ENCODE data around the gene ATG12. TPM values are rescaled to one million over a fixed set of nuclear protein-coding genes. Genes with fewer than 3 reads are reported as not detected.

The ATG12 gene
- total RNA-seq, 1 experiment from 2014 or later, result 48.7 TPM

- H3K27me3 ChIP-seq (ENCODE audit: insufficient read depth, low read depth), result no peaks in the 10 kb centered on the region
- DNase-seq, result no peak
- H4K20me1 ChIP-seq (ENCODE audit: insufficient read depth), result peaks cover 20% of the 10 kb centered on the region
- H2AFZ ChIP-seq, result peak overlapping the region; percentile 85
- peaks cover 35% of the 10 kb centered on the region for H3K4me1 ChIP-seq (replicated peaks; ENCODE audit: insufficient read depth)
- H3K9me2 ChIP-seq (ENCODE audit: insufficient read depth), result no peaks in the 10 kb centered on the region
- no peaks in the 10 kb centered on the region for H3F3A ChIP-seq (ENCODE audit: insufficient read depth, low read depth)
- peak overlapping the region; percentile 88 for H3K4me3 ChIP-seq
- peaks cover 10% of the 10 kb centered on the region; the same call in 1 of the 2 replicates for H3K36me3 ChIP-seq (ENCODE audit: low read depth)
- POLR2A ChIA-PET (ENCODE audit: unreplicated experiment), result no interaction called here
- intact Hi-C loops (cut with micrococcal nuclease; ENCODE audit: unreplicated experiment), result loop anchor here (5.0 kb wide), 3 partner anchors 240 to 745 kb away; no protein-coding TSS in a partner anchor
- no TSS peak for BruUV-seq (replicated peaks)
- peak overlapping the region; percentile 95 for H3K4me2 ChIP-seq
- H3K9me3 ChIP-seq (ENCODE audit: insufficient read depth, low read depth), result no peaks in the 10 kb centered on the region; the same call in 1 of the 2 replicates
- H3K27ac ChIP-seq, result peak overlapping the region; percentile 89
- TF ChIP-seq, protein P1, sequence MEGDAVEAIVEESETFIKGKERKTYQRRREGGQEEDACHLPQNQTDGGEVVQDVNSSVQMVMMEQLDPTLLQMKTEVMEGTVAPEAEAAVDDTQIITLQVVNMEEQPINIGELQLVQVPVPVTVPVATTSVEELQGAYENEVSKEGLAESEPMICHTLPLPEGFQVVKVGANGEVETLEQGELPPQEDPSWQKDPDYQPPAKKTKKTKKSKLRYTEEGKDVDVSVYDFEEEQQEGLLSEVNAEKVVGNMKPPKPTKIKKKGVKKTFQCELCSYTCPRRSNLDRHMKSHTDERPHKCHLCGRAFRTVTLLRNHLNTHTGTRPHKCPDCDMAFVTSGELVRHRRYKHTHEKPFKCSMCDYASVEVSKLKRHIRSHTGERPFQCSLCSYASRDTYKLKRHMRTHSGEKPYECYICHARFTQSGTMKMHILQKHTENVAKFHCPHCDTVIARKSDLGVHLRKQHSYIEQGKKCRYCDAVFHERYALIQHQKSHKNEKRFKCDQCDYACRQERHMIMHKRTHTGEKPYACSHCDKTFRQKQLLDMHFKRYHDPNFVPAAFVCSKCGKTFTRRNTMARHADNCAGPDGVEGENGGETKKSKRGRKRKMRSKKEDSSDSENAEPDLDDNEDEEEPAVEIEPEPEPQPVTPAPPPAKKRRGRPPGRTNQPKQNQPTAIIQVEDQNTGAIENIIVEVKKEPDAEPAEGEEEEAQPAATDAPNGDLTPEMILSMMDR (conservative IDR thresholded peaks at IDR 0.05), result no peak; the same call in 1 of the 2 replicates
- CTCF ChIA-PET, result no interaction called here
- peaks cover 67% of the 10 kb centered on the region for H3K79me2 ChIP-seq (ENCODE audit: low read depth)
Measured at GRCh38 chr5:115842089-115842935, 947 bp upstream of the ATG12 start.

DNA sequence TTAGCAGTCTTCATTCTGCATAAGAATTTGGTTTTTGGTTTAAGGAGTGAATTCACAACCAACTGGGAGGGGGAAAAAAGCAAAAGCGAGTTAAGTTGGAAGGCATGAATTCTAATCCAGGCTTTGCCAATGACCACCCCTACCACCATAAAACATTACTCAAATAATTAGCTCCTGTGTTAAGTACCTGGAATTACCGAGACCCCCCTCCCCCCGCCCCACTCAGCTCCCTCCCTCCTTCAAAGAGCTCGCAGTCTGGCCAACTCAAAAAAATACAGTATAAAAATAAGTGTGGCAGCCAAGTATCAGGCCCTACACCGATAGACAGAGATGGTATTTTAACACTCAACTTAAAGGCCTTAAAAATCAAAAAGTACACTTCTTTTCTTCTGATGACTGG, 492 bp downstream of the ATG12 start:
- H3K4me3 ChIP-seq, result peak overlapping the region; percentile 88
- no peaks in the 10 kb centered on the region for H3F3A ChIP-seq (ENCODE audit: insufficient read depth, low read depth)
- peak overlapping the region; percentile 95 for H3K4me2 ChIP-seq
- ChIA-PET POLR2A (ENCODE audit: unreplicated experiment) (no interaction called here), CTCF (interaction anchor here (0.5 to 0.7 kb wide), 3 partner anchors 31 to 535 kb away, joined by 4 to 15 read pairs (median 4); no protein-coding TSS in a partner anchor)
- H3K27ac ChIP-seq, result peak overlapping the region; percentile 89
- TF ChIP-seq, protein P1 (conservative IDR thresholded peaks at IDR 0.05), result no peak
- TF ChIP-seq EZH2 (IDR thresholded peaks at IDR 0.05; ENCODE audit: low read depth), result no peak
- H3K4me1 ChIP-seq (replicated peaks; ENCODE audit: insufficient read depth), result peaks cover 35% of the 10 kb centered on the region
- DNase-seq, result no peak
- H3K36me3 ChIP-seq (ENCODE audit: low read depth), result peaks cover 19% of the 10 kb centered on the region
- H2AFZ ChIP-seq, result peak overlapping the region; percentile 85
- no peaks in the 10 kb centered on the region for H3K9me2 ChIP-seq (ENCODE audit: insufficient read depth)
- intact Hi-C loops (cut with micrococcal nuclease; ENCODE audit: unreplicated experiment), result loop anchor here (1.0 to 5.0 kb wide), 5 partner anchors 192 to 744 kb away; partner anchors contain the start of genes ARL14EPL and TMED7
- no TSS peak for BruUV-seq (replicated peaks)
- H3K27me3 ChIP-seq (ENCODE audit: insufficient read depth, low read depth), result no peaks in the 10 kb centered on the region
- no peaks in the 10 kb centered on the region; the same call in 1 of the 2 replicates for H3K9me3 ChIP-seq (ENCODE audit: insufficient read depth, low read depth)
- H3K79me2 ChIP-seq (ENCODE audit: low read depth), result peaks cover 69% of the 10 kb centered on the region
- H4K20me1 ChIP-seq (ENCODE audit: insufficient read depth), result peaks cover 17% of the 10 kb centered on the region

DNA sequence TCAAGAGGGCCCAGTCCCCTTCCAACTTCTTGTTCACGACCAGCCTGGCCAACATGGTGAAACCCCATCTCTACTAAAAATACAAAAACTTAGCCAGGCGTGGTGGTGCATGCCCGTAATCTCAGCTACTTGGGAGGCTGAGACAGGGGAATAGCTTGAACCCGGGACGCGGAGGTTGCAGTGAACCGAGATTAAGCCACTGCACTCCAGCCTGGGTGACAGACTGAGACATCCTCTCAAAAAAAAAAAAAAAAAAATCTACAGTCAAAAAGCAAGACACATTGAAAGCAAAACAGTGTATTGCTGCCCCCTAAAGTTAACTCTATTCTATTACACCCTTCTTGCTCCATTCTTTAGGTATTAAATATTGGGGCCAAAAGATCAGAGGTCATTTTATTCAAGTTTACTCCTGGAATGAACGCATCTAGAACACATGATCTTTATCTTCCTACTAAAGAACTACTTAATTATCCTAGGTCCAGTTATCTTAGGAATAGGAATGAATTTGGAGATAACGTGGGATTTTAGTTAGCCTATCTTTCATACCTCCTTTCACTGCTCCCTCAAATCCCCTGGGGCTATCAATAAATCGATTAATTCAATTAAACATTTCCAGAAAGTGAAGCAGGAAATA, 2.4 kb downstream of the ATG12 start:
- Histone ChIP-seq H3K4me1 (replicated peaks; ENCODE audit: insufficient read depth) (peaks cover 35% of the 10 kb centered on the region), H3K27ac (no peak overlapping the region), H3K4me2 (peak overlapping the region; percentile 95), H2AFZ (no peak overlapping the region), H4K20me1 (ENCODE audit: insufficient read depth) (peaks cover 12% of the 10 kb centered on the region), H3K36me3 (ENCODE audit: low read depth) (peaks cover 24% of the 10 kb centered on the region), H3F3A (ENCODE audit: insufficient read depth, low read depth) (0 out of 2 replicates have a peak, but pooled peaks cover 13% of the 10 kb centered on the region), H3K79me2 (ENCODE audit: low read depth) (peaks cover 60% of the 10 kb centered on the region), H3K4me3 (peak overlapping the region; percentile 30; the same call in 1 of the 2 replicates), H3K27me3 (ENCODE audit: insufficient read depth, low read depth) (no peaks in the 10 kb centered on the region), H3K9me2 (ENCODE audit: insufficient read depth) (no peaks in the 10 kb centered on the region), H3K9me3 (ENCODE audit: insufficient read depth, low read depth) (no peaks in the 10 kb centered on the region; the same call in 1 of the 2 replicates)
- intact Hi-C loops (cut with micrococcal nuclease; ENCODE audit: unreplicated experiment), result loop anchor here (2.0 kb wide), 1 partner anchor 204 kb away; no protein-coding TSS in a partner anchor
- no TSS peak for BruUV-seq (replicated peaks)
- POLR2A ChIA-PET (ENCODE audit: unreplicated experiment), result no interaction called here
- CTCF ChIA-PET, result no interaction called here
- no peak for TF ChIP-seq EZH2 (IDR thresholded peaks at IDR 0.05; ENCODE audit: low read depth)
- TF ChIP-seq, protein P1 (conservative IDR thresholded peaks at IDR 0.05), result peak; percentile 73
- DNase-seq, result peak; percentile 1 to 51

Measured in PC-9 (cell line).